SKM-1 treated with dmso at 0.1 percent for 144 hours (cell line): Measurements from ENCODE around the gene RASA2.
"Not testable (repeated sequence)": the region's sequence is repeated elsewhere in the genome, so short reads cannot be mapped to it uniquely, and the experiment has no call there.

Experiments
- DNase-seq: peaks from one replicate; lab custom pipeline; 2025; ENCODE audit not compliant: unreplicated experiment; lab: John Stamatoyannopoulos, UW

Gene RASA2

DNA sequence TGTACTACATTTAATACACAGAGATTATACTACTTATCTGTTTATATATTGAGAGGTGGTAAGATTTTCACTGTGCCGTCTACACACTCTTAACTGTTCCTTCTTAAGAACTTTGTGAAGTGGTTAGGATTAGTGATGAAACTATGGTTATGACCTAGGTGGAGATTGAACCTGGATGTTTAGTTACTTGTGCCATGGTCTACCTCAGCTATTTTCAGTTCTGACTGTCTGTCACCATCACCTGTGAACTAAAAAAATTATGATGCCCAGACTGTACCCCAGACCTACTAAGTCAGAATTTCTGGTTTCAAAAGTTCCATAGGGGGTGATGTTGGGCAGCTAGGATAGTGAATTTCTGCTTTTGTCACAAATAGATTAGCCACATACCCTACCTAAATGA, 6.4 kb downstream of the RASA2 start:
- no peak for DNase-seq

DNA sequence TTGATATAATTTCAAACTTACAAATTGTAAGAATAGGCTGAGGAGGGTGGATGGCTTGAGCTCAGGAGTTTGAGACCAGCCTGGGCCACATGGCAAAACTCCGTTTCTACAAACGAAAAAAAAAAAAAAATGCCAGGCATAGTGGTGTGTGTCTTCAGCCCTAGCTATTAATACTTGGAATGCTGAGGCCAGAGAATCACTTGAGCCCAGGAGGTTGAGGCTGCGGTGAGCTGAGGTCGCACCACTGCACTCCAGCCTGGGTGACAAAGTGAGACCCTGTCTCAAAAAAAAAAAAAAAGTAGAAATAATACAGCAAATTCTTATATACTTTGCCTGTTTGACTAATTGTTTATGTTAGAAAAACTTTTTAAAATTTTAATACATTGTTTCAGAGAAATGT, 10.8 kb downstream of the RASA2 start:
- DNase-seq = not testable (repeated sequence)

DNA sequence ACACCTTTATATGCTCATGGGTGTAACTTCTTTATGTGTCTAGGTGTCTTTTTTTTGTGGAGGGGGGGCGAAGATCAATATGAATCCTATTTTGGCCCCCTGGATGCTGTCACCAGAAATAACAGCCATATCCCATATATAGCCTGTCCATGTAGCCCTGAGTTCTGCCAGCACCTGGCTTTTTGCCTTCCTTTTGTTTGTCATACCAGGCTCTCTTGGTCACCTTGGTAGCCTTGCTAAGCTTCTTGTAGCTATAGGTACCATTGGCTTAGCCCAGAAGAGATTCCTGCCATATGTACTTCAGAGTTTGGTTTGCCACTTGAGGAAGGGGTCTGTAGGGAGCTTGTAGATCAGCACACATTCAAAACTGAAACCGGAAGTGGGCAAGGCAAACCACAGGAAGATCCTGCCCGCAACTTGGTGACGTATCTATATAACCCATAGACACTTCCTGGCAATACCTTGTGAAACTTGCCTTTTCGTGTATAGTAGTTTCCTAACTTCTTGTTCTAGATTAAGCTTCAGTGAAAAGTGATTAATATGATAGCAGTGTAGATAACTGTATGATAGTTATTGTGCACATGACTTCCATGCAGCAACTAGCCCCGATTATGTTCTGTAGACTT, 11.9 kb downstream of the RASA2 start:
- peak; percentile 94 for DNase-seq

DNA sequence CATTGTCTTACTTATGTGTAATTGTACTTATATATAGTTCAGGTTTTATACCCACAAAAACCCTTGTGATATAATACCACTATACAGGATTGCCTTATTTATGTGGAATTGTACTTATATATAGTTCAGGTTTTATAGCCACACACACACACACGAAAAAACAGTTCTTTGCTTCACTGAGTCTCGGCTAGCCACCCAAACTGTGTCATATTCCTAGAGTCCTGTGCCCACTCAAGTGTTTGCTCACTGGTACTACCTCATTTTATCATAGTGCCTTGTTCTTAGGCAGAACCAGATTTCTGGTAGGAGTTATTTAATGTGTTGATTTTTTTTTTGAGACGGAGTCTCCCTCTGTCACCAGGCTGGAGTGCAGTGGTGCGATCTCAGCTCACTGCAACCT, 12.5 kb downstream of the RASA2 start:
- DNase-seq = no peak

DNA sequence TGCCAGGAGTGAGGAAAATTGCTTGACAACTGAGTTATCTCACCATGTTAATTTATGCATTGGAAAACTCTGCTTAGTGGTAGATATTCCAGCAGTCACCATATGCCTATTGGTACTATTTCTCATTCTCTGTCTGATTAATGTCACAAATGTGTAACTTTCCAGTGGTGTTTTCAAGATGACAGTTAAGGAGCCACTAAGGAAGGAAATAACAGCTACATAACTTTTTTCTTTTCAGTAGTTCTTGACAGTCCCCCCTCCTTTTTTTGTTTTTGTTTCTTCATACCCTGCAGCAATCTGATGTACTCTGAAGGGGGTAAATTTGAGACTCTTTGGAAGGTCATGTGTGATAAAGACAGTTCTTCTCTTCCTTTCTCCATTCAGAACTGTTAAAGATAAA, 13.1 kb downstream of the RASA2 start:
- DNase-seq = no peak

DNA sequence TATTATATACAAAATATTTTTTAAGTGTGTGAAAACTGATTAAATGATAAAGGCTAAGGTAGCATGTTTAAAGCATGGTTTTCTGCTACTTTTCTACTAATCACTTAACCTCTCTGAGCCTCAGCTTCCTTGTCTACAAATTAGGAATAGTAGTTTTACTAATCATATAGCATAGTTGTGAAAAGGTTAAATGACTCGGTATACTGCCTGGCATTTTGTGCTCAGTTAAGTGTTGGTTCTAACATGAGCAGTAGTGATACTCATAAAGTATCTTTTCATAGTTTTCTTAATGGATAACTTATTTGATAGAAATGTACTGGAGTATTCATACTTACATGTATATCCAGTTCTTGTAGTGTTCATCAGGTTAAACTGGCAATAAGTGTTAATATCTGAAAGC, 13.6 kb downstream of the RASA2 start:
- no peak for DNase-seq

DNA sequence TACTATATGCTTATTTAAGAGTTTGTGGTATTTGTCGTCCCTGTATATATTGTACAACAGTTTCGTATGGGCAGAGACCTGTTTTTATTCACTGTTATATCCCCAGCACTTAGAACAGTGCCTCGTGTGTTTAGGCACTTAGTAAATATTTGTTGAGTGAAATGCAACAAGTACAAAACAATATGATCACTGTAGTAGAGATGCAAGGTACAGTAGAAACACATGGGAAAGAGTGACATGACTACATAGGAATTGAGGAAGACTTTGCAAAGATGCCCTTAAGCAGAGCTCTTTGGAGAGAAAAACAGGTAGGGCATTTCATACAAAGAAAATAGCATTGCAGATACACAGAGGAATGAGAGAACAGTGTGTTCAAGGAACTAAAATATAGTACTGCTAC, 18.3 kb downstream of the RASA2 start:
- DNase-seq = no peak

DNA sequence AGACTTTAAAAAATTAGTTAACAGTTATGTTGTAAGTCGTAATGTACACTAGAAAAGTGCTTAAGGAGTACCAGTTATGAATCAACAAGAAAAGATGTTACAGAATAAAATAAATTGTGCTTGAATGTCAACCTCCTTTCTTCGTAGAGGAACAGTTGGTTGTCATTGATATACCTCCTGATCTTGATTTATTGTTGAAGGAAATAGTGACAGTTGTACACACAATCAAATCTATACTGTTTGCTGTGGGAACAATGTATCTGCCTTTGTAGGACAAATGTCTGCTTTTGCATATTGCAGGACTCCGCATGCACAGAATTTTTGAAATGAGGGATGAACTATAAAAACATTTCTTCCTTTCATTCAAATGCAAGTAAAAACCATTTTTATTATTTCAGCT, 19.2 kb downstream of the RASA2 start:
- DNase-seq = no peak

DNA sequence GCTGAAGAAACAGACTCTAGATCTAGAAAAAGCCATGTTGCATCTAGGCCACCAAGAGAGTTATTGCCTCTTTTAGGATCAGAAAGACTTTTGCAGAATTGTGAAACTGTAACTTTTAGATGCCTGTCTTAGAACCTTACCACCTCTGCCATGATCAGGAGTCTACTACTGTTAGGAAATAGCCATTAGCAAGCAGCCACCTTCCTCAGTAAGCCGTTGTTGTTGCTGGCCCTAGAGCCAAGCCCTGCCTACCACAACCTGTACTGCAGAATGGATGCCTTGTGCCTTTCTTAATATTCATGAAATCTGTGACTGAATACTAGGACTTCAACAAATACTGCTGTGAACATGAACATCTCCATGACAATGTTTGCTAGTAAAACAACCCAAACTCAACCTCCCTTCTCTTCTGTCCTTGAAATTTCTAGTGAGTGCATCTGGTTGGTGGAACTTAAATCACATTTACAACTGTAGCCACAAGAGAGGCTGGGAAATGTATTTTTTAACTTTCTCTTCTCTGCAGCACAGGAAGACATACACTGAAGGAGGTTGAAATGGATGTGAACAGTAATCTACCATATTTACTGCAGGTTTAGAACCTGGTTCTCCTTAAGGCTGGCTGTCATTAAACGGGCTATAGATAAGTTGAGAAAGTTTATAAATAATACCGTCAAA, 20.7 kb downstream of the RASA2 start:
- DNase-seq = no peak

DNA sequence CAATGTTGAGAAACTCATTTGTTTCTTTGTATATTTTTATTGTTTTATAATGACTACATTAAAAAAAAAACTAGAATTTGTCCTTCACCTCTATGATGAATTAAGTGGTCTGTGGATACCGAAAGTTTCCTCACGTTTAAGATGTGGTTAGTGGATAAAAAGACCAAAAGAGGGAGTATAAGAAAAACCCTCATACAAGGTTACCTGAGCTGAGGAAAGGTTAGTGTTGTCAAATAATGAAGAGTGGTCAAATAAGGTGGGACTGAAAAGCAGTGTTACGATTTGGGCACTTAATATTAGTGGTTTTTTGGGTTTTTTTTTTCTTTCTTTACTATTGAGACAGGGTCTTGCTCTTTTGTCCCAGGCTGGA, 21.2 kb downstream of the RASA2 start:
- DNase-seq = no peak

DNA sequence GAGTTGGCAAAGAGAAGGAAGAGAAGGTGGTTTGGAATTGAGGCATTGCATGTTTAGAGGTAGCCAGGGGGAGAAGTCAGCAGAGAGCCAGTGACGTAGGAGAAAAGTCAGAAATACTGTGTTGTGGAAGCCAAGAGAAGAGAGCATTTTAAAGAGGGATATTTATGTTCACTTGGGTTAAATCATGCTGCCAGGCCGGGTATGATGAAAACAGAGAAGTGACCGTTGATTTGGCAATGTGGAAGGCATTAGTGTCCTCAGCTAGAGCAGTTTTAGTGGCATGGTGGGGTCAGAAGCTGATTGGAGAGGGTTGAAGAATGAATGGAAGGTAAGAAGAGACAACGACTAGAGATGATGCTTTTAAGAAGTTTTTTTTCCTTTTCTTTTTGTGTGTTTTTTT, 24.5 kb downstream of the RASA2 start:
- DNase-seq = no peak

DNA sequence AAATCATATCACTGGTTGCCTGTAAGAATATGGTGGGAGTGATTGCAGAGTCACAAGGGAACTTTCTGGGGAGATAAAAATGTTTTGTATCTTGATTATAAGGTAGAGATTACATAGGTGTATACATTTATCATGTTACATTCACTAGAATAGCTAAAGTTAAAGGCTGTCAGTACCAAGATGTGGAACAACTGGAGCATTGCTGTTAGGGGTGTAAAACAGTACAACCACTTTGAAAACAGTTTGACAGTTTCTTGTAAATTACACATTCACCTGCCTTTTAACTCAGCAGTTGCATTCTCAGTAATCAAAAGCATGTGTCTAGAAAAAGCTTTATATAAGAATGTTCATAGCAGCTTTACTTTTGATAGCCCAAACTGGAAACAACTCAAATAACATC, 27.6 kb downstream of the RASA2 start:
- DNase-seq = no peak

DNA sequence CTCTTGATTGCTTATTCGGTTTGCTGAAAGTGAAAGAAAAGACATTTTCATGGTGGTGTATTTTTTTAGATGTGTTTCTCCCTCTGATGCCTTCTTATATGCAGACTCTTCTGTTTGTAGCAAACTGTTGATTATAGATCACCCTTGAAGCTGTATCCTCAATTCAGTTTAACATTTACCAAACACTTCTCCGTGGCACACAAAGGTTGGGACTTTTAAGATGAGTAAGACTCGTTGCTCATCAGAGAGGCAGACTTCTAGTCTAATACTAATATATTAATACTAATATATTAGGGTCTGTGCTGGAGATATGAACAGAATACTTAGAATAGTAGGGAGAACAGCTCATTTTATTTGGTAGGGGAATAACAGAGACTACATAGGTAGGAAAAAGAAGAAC, 32.8 kb downstream of the RASA2 start:
- DNase-seq = no peak

DNA sequence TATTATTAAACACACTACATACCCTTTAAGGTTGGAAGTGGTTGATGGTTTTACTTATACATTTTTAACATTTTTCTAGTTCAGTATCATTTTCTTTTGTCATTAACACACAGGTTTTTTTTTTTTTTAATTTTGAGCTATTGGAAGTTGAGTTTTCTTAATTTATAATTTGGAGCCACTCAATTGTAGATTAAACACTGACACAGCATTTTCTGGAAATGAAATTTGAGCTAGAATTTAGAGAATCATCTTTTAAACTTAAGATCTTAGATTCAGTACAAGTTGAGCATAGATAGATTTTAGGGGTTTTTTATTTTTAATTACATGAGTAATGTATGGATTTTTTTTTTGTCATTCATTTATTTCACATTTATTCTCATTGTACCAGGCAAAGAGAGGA, 35.0 kb downstream of the RASA2 start:
- no peak for DNase-seq

DNA sequence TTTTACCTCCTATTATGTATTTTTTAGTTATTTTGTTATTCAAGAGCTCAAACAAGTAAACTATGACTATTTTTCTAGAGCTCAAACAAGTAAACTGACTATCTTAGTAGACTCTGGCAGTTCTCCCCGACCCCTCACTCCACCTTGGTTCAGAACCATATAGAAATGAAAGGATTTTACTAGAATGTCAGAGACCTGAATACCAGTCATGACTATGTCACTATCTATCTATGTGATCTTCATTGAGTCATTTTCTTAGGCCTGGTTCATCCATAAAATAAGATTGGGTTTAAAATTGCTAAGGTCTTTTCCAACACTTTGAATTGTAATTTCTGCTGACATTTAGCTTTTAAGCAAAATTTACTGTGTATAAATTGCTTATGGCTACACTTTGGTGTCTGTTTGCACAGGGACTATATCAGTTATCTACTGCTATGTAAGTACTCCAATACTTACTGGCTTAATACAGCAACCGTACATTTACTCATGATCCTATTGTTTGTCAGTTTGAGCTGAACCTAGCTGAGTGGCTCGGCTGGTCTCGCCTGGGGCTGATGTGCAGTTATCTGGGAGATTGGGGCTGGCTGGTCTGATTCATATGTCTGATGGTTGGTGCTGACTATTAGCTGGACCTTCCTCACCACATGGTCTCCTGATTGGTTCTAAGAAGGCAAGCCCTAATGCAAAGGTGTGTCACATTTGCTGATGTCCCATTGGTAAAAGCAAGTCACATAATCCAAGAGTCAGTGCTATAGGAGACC, 37.0 kb downstream of the RASA2 start:
- no peak for DNase-seq

DNA sequence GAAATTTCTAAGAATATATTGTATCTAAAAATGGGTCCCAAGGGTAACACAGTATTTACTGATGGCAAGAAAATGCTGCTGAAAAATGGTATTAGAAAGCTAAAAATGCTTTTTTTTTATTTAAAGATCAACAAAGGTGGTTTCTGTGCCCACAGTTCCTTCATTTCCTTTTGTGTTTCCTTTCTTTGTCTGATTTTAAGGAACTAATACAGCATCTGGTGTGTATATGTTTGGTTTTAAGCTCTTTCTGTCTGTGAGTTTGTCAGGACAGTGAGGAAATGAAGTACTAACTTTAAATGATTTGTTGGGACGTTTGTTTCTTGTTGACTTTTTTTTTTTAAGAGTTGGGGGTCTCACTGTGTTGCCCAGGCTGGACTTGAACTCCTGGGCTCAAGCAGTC, 38.2 kb downstream of the RASA2 start:
- DNase-seq = peak; percentile 12

DNA sequence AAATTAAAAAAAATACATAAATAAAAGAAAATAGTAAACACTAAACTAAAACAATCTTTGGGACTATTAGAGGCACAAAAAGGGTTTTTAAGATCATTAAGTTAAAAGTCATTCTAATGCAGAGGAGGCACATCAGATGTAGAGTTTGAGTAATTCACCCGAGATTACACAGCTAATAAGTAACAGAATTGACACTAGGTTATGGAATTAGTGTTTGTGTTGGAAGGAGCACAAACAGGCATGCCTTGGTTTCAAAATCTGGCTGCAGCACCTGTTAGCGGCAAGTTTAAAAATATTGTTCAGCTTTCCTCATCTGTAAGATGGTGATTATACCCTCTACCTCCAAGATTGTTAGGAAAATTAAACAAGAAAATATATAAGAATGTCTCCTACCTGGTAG, 39.0 kb downstream of the RASA2 start:
- DNase-seq = no peak

DNA sequence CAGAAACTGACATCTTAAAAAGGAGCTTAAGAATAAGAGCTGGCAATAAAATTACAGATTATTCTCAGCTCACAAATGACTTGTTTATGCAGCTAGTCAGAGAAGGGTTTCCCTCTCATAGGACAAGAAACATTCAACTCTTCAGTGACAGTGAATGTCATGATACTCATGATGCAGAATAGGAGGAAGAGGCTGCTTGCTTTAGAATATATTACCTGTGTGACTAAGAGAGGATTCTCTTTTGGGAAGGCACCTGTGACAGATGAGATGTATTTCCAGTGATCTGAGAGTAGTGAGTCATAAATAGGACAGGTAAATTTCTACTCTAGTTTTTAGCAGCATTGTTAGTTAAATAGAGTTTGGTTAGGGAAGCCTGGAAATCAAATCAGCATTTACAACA, 39.9 kb downstream of the RASA2 start:
- no peak for DNase-seq

DNA sequence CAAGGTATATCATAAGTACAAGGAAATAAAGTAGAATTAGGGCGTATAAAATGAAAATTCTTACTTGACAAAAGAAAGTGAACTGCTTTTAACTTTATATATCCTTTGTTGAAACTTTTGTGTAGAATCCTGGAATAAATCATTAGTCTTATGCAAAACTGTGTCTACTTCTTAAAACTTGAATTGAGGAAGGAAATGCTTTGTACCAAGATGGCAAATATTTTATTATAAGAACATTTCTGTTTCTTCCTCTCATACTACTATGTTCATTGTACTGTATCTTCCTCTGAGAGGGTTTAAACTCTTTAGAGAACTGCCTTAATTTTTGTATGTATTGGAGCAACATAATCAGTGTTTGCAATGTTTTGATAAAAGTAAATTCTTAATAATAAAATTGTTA, 42.0 kb downstream of the RASA2 start:
- no peak for DNase-seq

DNA sequence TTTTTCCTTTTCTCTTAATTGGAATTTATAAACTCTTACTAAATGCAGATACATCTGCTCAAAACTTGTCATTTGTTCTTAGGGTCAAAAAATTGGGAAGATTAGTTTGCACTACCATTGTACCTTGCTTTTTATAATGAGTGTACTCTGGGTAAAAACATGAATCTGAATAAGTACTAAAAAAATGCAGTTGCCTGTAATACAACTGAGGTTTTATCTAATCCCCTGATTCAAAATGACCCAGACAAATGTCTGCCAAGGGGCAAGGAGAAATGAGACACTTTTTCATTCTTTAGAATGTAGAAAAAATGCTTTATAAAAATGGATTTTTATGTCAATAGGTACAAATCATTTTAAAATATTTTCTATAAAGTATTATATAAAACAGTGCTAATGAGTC, 42.4 kb downstream of the RASA2 start:
- DNase-seq = no peak

DNA sequence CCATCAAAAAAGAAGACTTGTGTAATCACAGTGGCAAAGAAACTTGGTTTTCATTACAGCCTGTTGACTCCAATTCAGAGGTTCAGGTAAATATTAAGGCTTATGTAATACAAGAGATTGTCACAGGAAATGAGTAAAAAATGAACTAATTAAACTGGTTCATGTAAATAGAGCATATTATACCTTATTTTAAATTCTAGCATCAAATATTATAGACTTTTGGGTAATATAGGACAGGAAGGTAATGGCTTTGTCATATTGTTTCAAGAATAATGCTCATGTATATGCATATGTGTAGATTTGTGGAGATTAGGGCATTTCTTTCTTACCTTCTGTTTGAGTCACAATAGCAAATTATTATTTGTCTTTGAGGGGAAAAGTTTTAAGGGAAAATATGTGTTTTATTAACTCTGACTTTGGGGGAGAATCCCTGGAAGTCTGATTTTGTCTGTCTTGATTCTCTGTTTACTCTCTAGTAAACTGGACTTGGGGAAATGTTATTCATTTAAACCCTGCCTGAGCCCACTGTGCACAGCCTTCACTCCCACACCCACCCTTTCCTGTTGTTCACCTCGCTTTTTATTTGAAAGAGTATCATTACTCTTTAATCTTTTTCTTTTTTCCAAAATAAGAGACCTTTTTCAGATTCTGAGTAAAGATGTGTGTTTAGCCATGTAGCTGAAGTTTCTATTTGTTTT, 43.0 kb downstream of the RASA2 start:
- DNase-seq = no peak

DNA sequence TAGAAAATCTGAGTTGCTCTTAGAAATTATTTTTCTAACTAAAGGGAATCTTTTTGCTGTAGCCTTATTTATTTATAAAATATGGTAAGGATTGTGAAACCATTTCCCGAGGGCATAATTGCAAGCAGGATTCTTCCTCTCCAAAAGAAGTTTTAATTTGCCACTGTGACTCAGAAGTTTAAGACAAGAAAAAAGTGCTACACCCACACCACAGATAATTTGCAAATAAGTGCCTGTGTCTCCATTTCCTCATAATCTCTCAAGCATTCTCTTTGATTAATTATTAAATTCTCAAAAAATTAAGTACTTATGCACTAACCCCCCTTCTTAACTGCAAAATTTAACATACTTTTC, 43.6 kb downstream of the RASA2 start:
- no peak for DNase-seq
